ENCODE results near the gene KIAA1328. TPM values are rescaled to one million over a fixed set of nuclear protein-coding genes. Genes with fewer than 3 reads are reported as not detected.
A peak's percentile ranks its signal among the peaks of the same experiment; 100 is the strongest.

Gene KIAA1328
- total and polyA plus RNA-seq, 2 experiments from 2014 or later: 3.5 to 3.9 TPM

DNA sequence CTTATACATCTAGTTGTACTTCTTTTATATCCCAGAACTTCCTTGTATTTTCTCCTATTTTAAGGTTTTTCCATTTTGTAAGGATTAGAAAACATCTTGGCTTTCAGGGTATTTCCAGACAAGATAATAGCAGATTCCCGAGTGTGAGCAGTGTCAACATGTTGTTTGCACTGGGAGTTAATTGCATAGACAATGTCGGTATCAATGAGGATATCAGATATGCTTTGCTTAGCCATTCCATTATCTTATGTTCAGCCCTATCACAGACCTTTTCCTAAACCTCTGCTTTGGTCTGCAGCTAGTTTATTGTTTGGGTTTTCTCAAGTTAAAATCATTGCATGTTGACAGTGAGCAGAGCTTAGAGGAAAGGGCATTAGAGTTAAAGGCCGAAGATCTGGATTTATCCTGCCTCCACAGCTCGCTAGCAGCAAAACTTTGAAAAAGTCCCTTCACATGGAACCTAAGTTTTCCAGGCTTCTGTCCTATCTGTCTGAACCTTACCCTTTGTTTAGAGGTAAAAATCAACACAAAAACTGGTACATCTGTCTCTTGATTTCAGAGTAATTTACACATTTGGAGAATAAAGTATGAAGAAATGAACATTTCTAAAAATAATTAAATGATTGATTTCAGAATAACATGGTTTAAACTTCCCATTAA, 355.4 kb downstream of the KIAA1328 start:
- no peaks in the 10 kb centered on the region for H3K27me3 ChIP-seq (replicated peaks; ENCODE audit: insufficient read depth)
- no peak overlapping the region for H3K27ac ChIP-seq
- no peak overlapping the region for H3K4me3 ChIP-seq
- H3K4me2 ChIP-seq (ENCODE audit: unreplicated experiment): no peak overlapping the region
- H3K79me2 ChIP-seq (ENCODE audit: insufficient read depth): no peaks in the 10 kb centered on the region
- H3F3A ChIP-seq (ENCODE audit: insufficient read depth): no peaks in the 10 kb centered on the region
- no peak overlapping the region for H3K9ac ChIP-seq
- WGBS, 2 experiments (ENCODE audit: low coverage in 1 of 2, low lambda C conversion rate in 2 of 2, missing lambda C conversion rate in 2 of 2): 80 to 87% methylated on average over 4 of the region's 4 CpGs
- no peak for TF ChIP-seq EZH2phosphoT487 (IDR thresholded peaks at IDR 0.05; ENCODE audit: insufficient read depth, low read depth)
- TF ChIP-seq EZH2 (IDR thresholded peaks at IDR 0.05; ENCODE audit: insufficient read depth, poor library complexity, severe bottlenecking): no peak
- no peaks in the 10 kb centered on the region for H3K9me2 ChIP-seq (ENCODE audit: insufficient read depth)
- H4K20me1 ChIP-seq (ENCODE audit: insufficient read depth): no peaks in the 10 kb centered on the region
- H3K9me3 ChIP-seq (ENCODE audit: low read depth): no peaks in the 10 kb centered on the region
- no peaks in the 10 kb centered on the region for H3K4me1 ChIP-seq (ENCODE audit: insufficient read depth)
- DNase-seq: no peak
- H2AFZ ChIP-seq: no peak overlapping the region
- in situ Hi-C loops (cut with MboI): no loop called here
- no peaks in the 10 kb centered on the region for H3K36me3 ChIP-seq (ENCODE audit: low read depth)

DNA sequence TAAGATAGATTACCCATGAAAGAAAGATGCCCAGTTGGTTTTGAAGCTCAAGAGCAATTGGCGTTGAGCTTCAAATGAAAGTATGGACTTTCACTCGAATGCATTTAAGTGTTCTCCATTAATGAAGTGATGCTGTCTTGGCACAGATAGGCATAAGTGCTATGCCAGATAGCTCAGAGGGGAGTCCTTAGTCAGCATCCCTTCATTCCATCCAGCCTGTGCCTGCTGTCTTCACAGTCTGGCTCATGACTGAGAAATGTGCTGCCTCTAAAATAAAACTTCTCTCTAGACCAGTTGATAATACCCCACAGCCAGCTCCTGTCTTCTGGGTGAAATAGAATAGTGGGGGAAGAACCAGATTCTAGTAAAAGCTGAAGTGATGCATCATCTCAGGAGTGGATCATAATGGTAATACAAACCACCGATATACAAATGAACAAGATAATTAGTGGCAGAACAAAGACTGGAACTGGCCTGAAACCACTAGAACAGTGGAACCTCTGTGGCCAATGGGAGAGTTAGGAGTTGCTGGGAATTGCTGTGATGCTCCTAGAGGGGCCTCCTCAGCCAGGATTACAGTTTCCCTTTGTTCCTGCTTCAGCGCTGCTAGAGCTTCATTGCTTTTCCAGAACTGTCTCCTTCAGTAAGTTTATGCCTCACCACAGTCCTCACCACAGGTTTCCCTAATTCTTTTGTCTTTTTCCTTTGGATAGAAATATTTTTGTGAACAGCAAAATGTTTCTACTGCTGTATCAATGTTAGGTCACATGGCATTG, 359.3 kb downstream of the KIAA1328 start:
- in situ Hi-C loops (cut with MboI): no loop called here
- Histone ChIP-seq H3K9ac (no peak overlapping the region), H3K79me2 (ENCODE audit: insufficient read depth) (no peaks in the 10 kb centered on the region), H3K27ac (no peak overlapping the region), H3K9me2 (ENCODE audit: insufficient read depth) (no peaks in the 10 kb centered on the region), H3F3A (ENCODE audit: insufficient read depth) (no peaks in the 10 kb centered on the region), H3K9me3 (ENCODE audit: low read depth) (no peaks in the 10 kb centered on the region), H3K4me2 (ENCODE audit: unreplicated experiment) (no peak overlapping the region), H3K27me3 (replicated peaks; ENCODE audit: insufficient read depth) (no peaks in the 10 kb centered on the region), H3K36me3 (ENCODE audit: low read depth) (no peaks in the 10 kb centered on the region), H3K4me3 (no peak overlapping the region), H3K4me1 (ENCODE audit: insufficient read depth) (no peaks in the 10 kb centered on the region), H2AFZ (no peak overlapping the region), H4K20me1 (ENCODE audit: insufficient read depth) (no peaks in the 10 kb centered on the region)
- TF ChIP-seq EZH2phosphoT487 (IDR thresholded peaks at IDR 0.05; ENCODE audit: insufficient read depth, low read depth): no peak
- TF ChIP-seq EZH2 (IDR thresholded peaks at IDR 0.05; ENCODE audit: insufficient read depth, poor library complexity, severe bottlenecking): no peak
- 76 to 78% methylated on average over 4 of the region's 4 CpGs for WGBS, 2 experiments (ENCODE audit: low coverage in 1 of 2, low lambda C conversion rate in 2 of 2, missing lambda C conversion rate in 2 of 2)
- DNase-seq: peak; percentile 37

GRCh38 chr18:37199741-37200140, 370.8 kb downstream of the KIAA1328 start:
- in situ Hi-C loops (cut with MboI): no loop called here
- no peaks in the 10 kb centered on the region for H3F3A ChIP-seq (ENCODE audit: insufficient read depth)
- no peaks in the 10 kb centered on the region for H3K27me3 ChIP-seq (replicated peaks; ENCODE audit: insufficient read depth)
- no peak for DNase-seq
- no peaks in the 10 kb centered on the region for H3K36me3 ChIP-seq (ENCODE audit: low read depth)
- no peaks in the 10 kb centered on the region for H3K4me1 ChIP-seq (ENCODE audit: insufficient read depth)
- H2AFZ ChIP-seq: no peak overlapping the region
- TF ChIP-seq EZH2phosphoT487 (IDR thresholded peaks at IDR 0.05; ENCODE audit: insufficient read depth, low read depth): no peak
- TF ChIP-seq EZH2 (IDR thresholded peaks at IDR 0.05; ENCODE audit: insufficient read depth, poor library complexity, severe bottlenecking): no peak
- no peaks in the 10 kb centered on the region for H3K9me2 ChIP-seq (ENCODE audit: insufficient read depth)
- no peaks in the 10 kb centered on the region for H3K9me3 ChIP-seq (ENCODE audit: low read depth)
- H3K4me2 ChIP-seq (ENCODE audit: unreplicated experiment): no peak overlapping the region
- H3K4me3 ChIP-seq: no peak overlapping the region
- no peak overlapping the region for H3K27ac ChIP-seq
- no peaks in the 10 kb centered on the region for H3K79me2 ChIP-seq (ENCODE audit: insufficient read depth)
- no peak overlapping the region for H3K9ac ChIP-seq
- no peaks in the 10 kb centered on the region for H4K20me1 ChIP-seq (ENCODE audit: insufficient read depth)
- 61 to 74% methylated on average over 2 of the region's 2 CpGs for WGBS, 2 experiments (ENCODE audit: low coverage in 1 of 2, low lambda C conversion rate in 2 of 2, missing lambda C conversion rate in 2 of 2)

GRCh38 chr18:37207343-37207742, 378.4 kb downstream of the KIAA1328 start:
- DNase-seq: no peak
- H3K9me3 ChIP-seq (ENCODE audit: low read depth): no peaks in the 10 kb centered on the region
- 29 to 31% methylated on average over 1 of the region's 1 CpG for WGBS, 2 experiments (ENCODE audit: low coverage in 1 of 2, low lambda C conversion rate in 2 of 2, missing lambda C conversion rate in 2 of 2)

More at GRCh38 chr18:37207343-37207742, 378.4 kb downstream of the KIAA1328 start:
- Histone ChIP-seq H3K27me3 (replicated peaks; ENCODE audit: insufficient read depth) (no peaks in the 10 kb centered on the region), H3K4me2 (ENCODE audit: unreplicated experiment) (no peak overlapping the region), H3K9me2 (ENCODE audit: insufficient read depth) (no peaks in the 10 kb centered on the region), H3K4me1 (ENCODE audit: insufficient read depth) (no peaks in the 10 kb centered on the region), H3K4me3 (no peak overlapping the region), H4K20me1 (ENCODE audit: insufficient read depth) (no peaks in the 10 kb centered on the region), H3K9ac (no peak overlapping the region), H3K27ac (no peak overlapping the region), H3F3A (ENCODE audit: insufficient read depth) (no peaks in the 10 kb centered on the region), H2AFZ (no peak overlapping the region), H3K79me2 (ENCODE audit: insufficient read depth) (no peaks in the 10 kb centered on the region), H3K36me3 (ENCODE audit: low read depth) (no peaks in the 10 kb centered on the region)
- no peak for TF ChIP-seq EZH2 (IDR thresholded peaks at IDR 0.05; ENCODE audit: insufficient read depth, poor library complexity, severe bottlenecking)
- TF ChIP-seq EZH2phosphoT487 (IDR thresholded peaks at IDR 0.05; ENCODE audit: insufficient read depth, low read depth): no peak
- in situ Hi-C loops (cut with MboI): no loop called here
